Measurements from ENCODE around the gene GPBP1.
"Not testable (repeated sequence)": the region's sequence is repeated elsewhere in the genome, so short reads cannot be mapped to it uniquely, and the experiment has no call there.

GPBP1 gene, protein sequence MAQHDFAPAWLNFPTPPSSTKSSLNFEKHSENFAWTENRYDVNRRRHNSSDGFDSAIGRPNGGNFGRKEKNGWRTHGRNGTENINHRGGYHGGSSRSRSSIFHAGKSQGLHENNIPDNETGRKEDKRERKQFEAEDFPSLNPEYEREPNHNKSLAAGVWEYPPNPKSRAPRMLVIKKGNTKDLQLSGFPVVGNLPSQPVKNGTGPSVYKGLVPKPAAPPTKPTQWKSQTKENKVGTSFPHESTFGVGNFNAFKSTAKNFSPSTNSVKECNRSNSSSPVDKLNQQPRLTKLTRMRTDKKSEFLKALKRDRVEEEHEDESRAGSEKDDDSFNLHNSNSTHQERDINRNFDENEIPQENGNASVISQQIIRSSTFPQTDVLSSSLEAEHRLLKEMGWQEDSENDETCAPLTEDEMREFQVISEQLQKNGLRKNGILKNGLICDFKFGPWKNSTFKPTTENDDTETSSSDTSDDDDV

DNA sequence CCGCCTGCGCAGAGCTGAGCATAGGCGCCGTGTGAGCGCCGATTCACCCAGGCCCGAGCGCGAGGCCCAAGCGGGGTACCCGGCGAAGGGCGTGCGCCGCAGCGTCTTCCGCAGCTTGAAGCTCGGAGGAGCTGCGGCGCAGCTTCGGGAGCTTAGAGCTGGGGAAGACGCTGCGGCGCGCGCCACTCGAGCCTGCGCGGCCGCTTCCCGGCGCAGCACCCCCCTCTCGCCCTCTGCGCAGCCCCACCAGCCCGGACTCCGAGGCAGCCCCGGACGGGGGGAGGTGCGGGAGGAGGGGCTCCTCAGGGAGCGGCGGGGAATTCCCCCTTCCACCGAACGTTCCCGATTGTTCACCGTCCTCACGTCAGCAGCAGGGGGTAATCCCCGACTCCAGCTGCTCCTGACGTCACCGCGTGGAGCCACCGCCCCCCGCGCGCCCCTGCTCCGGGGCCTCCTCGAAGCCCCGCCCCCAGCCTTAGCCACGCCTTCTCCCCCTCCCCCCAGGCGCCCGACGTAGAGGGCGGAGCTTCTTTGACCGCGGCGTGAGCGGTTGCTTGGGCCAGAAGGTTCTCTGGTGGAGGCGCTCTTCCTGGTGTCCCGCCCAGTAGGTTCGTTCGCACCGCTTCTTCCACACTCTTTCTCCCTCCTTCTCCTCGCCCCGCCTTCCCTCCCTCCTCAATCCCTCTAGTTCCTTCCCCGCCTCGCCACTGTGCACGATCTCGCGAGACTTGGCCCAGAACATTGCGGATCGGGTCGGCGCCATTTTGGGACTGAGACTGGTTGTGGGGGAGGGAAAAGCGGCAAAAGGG is at the start of gene GPBP1:
GPBP1 (plus strand) TSS at position 741 of the 809 bp plus-strand sequence. CDS start 40,072 bp downstream, outside the sequence.
- DNase-seq (ENCODE audit: low spot score): peak; percentile 96

DNA sequence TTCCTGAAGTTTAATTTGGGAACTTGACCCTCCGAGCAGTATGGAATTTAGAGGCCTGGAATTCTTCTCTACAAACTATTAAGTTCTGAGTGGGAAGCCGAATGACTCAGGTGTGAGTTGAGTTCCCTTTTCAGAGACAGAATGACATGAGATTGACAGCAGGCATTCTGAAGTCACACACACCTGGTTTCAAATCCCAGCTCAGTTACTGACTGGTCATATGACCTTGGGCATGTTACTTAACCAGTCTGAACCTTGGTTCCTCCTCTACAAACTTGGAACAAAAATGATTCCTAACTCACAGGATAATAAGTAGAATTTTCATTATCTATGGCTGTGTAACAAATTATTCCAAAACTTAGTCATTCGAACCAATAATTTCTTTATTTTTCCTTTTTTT is 45.5 kb upstream of the GPBP1 start:
- no peak for DNase-seq (ENCODE audit: low spot score)

DNA sequence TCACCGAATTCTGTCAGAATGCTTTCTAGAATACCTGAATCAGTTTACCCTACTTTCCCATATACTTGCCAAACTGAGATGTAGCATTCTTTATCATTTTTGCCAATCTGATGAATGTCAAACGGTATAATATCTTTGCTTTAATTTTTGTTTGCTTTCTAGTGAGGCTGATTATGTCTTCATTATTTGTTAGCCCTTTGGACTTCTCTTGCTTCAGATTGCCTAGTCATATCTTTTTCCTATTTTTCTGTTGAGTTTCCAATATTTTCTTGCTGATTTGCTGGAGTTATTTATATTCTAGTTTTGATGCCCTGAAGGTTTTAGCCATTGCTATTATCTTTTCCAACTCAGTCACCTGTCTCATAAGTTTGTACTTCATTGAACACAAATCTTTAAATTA is 40.3 kb upstream of the GPBP1 start:
- no peak for DNase-seq (ENCODE audit: low spot score)

DNA sequence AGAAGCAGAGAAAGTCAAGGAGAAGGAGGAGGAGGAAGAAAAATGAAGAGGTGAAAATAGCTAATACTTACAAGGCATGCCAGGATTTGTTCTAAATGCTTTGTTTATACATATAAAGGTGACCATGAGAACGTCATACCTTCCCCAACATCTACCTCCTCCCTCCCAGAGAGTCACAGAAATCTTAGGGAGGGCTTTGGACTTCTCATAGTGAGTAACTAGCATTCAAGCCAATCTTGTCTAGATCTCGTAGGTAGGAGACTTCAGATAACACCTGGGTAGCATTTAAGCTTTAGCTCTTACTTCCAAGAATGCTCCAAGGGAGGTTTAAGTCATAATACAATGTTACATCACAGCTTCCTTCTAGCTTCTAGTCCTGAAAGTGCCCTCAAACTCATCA is 36.5 kb upstream of the GPBP1 start:
- DNase-seq (ENCODE audit: low spot score): no peak

DNA sequence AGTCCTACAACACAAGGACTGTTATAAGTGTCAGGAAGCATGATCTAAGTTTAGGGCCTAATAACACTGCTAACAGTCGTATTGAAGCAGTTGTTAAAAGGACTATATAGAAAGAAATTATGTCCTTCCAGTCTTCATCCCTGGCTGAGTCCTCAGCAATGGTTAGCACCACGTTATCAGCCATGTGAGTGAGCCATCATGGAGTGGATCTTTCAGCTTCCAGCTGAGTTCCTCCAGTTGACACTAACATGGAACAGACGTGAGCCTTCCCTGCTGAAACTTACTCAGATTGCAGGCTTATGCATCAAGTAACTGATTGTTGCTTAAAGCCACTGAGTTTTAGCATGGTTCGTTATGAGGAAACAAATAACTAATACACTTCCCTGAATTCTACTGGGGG is 21.5 kb upstream of the GPBP1 start:
- DNase-seq (ENCODE audit: low spot score): no peak

DNA sequence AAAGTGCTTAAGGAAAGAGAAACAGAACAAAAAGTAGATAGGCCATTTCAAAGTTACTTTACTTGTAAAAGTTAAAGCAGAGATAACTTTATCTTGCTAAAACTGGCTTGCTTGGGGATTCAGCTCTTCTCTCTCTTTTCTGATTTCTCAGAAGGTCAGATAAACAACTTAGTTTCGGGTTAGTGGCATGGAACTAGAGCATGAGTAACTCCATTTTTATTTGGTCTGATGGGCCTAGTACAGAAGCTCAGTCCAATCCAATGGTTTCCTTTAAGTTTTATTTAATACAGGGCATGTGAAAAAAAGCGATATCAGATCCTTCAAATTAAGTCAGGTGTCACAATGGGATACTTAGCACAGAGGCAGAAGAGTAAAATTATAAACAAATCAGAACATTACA is 18.8 kb upstream of the GPBP1 start:
- DNase-seq (ENCODE audit: low spot score): no peak

DNA sequence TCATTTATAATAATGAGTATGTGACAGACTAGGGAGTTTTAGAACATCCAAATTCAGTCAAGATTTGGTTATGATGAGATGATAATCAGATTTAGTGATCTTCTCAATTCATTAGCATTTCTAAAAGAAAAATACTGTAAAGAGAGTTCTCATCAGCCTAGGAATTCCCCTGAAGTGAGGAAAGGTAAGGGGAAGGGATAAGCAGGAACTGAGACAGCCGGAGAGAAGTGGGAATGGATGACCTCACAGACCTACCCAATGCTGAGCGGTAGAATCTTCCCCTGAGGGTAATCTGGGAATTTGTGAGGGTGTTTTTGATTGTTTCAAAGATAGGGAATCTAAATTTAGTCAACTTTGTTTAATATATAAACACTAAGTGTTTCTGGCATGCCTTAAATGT is 16.7 kb upstream of the GPBP1 start:
- no peak for DNase-seq (ENCODE audit: low spot score)

DNA sequence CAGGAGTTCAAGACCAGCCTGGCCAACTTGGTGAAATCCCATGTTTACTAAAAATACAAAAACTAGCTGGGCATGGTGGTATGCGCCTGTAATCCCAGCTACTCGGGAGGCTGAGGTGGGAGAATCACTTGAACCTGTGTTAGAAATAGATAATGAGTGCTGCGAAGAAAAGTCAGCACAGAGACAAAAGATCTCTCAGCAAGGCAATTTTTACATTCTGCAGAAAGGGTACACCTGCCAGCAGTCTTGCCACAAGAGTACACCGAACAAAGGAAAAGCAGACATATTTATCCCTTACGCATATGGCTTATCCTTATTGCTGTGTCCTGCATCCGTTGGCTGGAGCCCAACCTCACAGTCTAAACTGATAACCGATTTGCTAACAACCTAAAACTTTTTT is 16.2 kb upstream of the GPBP1 start:
- no peak for DNase-seq (ENCODE audit: low spot score)

DNA sequence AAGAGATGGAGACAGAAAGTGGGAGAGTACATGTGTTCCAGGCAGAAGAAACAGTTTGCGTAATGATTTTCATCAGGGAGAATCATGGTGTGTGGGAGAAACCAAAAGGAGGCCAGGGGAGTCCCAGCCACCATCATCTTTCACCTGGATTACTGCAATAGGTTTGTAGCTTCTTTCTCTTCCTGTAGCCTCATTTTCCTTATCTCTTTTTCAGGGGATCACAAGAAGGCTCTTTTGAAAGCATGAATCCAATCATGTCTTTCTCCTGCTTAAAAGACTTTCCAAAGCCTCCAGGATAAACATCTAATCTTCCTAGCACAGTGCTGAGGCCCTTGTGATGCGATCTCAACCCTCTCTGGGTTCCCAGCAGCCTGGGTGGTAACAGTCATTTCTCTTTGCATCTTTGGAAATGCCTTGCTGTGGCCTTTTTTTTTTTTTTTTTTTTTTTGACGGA is 10.3 kb upstream of the GPBP1 start:
- DNase-seq (ENCODE audit: low spot score): no peak

DNA sequence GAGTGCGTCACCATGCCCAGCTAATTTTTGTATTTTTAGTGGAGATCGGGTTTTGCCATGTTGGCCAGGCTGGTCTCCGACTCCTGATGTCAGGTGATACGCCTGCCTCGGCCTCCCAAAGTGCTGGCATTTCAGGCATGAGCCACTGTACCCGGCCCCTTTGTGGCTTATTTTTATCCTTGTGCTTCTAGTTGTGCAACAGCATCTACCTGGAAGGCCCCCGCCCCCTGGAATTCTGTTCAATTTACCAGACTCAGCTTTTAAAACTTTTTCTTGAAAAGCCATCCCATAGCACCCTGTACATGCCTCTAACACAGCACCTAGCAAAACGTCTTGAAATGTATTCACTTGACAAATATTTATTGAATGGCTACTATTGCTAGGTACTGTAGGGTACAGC is 9.7 kb upstream of the GPBP1 start:
- DNase-seq (ENCODE audit: low spot score): no peak

DNA sequence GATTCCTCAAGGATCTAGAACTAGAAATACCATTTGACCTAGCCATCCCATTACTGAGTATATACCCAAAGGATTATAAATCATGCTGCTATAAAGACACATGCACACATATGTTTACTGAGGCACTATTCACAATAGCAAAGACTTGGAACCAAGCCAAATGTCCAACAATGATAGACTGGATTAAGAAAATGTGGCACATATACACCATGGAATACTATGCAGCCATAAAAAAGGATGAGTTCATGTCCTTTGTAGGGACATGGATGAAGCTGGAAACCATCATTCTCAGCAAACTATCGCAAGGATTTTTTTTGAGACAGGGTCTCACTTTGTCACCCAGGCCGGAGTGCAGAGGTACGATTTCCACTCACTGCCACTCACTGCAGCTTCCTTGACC is 8.7 kb upstream of the GPBP1 start:
- not testable (repeated sequence) for DNase-seq (ENCODE audit: low spot score)

DNA sequence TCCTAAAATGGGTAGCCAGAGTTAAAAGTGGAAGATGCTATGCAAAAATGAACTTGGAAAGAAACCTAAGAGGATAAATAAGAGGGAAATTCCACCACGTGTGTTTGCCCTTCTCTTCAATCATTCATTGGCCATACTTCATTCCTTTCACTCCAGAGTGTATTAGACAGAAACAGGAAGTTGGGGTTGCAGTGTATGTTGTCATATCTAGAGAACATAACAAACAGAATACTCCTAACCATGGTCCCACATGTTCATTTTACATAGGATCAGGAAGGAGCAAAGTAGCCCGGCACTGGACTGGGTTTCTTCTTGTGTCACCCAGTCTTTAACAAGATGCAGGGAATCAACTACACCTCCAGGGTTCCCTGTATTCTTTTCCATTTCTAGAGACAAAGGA is 7.6 kb upstream of the GPBP1 start:
- DNase-seq (ENCODE audit: low spot score): no peak

DNA sequence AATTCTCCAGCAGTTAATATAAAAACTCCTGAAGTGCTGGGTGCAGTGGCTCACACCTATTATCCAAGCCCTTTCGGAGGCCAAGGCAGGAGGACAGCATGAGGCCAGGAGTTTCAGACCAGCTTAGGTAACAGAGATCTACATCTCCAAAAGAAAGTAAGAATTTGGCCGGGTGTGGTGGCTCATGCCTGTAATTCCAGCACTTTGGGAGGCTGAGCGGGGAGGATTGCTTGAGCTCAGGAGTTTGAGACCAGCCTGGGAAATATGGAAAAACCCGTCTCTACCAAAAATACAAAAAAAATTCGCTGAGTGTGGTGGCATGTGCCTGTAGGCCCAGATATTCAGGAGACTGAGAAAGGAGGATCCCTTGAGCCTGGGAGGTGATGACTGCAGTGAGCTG is 6.7 kb upstream of the GPBP1 start:
- no peak for DNase-seq (ENCODE audit: low spot score)

DNA sequence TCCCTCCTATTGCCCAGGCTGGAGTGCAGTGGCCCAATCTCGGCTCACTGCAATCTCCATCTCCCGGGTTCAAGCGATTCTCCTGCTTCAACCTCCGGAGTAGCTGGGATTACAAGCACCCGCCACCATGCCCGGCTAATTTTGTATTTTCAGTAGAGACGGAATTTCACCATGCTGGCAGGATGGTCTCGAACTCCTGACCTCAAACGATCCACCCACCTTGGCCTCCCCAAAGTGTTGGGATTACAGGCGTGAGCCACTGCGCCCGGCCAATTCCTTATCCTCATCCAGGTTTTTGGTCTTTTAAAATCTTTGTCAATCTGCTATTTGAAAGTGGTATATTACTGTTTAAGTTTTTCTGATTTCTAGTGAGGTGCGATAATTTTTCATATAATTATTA is 3.7 kb upstream of the GPBP1 start:
- DNase-seq (ENCODE audit: low spot score): not testable (repeated sequence)

DNA sequence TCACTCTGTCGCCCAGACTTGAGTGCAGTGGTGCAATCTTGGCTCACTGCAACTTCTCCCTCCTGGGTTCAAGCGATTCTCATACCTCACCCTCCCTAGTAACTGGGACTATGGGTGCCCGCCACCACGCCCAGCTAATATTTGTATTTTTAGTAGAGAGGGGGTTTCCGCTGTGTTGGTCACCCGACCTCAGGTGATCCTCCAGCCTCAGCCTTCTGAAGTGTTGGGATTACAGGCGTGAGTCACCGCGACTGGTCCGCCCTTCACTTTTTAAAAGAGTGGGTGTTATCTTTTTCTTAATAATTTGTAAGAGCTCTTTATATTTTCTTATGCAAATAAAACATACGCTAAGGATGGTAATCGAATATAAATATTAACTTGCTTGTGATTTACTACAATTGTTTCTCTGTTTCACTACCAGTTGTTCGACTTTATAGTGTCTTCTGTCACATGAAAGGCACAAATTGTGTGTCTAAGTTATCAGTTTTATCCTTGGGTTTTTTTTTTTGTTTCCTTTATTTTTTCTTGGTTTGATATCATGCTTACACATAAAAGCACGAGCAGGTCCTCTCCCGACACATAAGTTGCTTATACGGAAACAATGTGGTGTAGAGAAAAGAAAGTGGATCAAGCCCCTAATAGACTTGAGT is 1.9 kb upstream of the GPBP1 start:
- DNase-seq (ENCODE audit: low spot score): no peak

DNA sequence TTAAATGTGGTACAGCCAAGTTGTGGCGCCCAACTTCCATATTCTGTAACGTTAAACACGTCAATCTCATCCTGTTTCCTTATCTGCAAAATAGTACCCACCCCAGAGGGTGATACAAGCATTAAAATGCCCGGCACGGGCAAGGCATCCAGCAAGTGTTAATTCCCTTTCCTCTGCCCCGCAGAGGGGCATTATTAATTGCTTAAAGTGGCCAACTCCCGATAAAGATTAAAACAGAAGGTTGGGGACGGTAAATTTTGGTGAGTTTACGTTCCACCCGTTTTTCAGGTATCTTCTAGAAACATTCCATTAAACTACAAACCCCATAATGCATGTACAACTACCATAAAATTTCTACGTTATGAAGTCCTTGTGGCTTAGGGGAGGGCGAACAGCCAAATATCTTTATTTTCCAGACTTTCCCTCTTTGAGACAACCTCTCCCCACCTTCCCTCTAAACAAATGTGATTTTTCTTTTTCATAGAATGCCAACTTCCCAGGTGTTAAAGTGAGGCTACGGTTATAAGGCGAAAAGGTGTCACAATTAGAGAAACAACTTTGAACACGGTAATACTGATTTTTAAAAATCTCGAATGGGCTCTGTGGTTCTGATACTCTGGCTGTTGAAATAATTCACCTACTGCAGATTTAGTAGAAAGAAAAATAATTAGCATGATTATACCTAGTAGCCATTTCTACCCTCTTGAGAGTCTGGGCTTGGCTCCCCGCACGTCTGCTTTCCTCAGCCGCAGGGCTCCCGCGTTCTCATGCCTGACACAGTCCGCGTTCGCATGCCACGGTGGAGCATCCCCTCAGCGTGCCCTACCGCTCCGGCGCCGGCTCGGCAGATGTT is 1.2 kb upstream of the GPBP1 start:
- no peak for DNase-seq (ENCODE audit: low spot score)

DNA sequence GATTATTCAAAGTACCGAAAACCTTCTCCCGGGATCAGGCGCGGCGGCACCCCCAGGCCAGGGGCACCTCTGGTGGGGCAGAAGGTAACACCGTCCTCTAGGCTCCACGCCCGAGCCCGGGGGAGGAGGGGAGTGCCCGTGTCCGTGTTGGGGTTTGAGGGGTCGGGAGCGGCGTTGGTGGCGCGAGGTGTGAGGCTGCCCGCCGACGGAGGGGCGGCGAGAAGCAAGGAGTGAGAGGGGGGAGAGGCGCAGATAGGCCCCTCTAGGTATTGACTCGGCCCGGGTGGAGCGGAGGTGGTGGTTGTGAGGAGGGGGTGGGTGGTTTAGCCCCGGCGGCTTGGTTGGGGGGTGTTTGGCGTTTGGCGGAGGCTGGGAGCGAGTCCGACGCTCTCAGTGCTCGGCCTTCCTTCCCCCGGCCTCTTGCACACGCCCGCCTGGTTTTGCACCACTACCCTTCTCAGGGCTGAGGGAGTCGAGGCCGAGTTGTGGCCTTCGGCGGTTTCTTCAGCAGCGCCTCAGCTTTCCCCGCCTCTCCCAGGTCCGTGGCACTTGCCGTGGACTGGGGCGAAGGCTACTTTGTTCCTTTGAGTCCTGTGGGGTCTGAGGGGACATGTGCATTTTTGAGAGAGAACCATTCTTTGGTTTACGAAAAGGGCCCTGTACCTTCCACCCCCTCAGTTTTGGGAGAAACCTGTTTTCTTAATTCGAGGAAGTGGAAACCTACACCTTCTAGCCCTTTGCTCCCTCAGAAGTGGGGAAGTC is 450 bp downstream of the GPBP1 start:
- no peak for DNase-seq (ENCODE audit: low spot score)

DNA sequence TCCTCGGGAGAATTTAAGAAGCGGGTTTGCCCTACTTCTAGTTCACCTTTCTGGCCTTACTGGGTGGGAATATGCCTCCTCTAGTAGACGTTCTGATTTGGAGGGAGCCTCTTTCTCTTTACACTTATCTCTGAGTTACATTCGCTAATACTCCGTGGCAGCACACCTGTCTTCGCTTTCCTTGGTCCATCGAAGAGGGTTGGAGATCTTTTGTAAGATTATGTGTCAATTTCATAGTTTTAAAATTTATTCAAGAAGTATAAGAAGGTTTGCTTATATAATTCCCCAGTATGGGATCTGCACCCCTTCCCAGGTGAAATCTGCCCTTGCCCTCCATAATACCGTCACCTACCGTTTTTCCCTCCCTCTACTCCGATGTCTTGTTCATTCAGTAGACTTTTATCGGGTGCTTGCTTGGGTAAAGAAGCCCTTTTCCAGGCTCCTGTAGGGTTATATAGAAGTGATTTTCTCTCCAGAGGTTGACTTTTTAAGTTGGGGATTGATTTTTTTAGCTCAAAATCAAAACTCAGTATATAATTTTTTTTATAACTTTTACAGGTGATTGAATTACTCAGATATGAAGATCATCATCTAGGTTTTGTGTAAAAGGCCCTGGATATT is 1.1 kb downstream of the GPBP1 start:
- DNase-seq (ENCODE audit: low spot score): no peak

DNA sequence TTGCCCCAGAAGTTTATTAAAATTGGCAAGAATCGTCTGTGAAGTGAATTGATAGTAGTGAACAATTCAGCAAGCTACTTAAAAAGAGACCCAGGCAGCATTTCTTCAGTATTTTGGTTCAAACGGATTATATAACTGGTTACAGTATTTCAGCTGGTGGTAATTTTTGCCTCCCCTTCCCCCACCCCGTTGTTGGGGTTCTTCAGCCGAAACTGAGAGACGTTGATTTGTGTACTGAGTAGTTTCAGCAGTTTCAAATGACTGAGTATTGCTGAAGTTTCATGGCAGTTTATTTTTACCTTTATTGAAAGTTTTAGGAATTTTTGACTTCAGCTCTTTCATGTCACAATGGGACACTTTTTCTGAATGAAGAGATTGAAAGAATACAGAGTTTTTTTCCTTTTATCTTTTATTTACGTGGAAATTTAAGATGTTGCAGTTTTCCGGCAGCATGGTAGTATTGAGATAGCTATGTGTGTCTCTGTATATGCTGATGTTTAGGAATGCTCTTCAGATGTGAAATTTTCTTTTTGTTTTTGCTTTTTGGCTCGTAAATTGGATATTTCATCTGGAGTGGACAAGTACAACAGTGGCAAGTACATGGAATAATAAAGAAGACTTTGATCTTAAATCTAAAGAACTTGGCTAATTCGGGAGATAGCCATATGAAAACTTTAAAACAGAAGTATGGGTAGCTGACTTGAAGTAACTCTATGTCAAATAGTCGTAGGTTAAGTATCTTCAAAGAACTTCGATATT is 1.9 kb downstream of the GPBP1 start:
- DNase-seq (ENCODE audit: low spot score): no peak

DNA sequence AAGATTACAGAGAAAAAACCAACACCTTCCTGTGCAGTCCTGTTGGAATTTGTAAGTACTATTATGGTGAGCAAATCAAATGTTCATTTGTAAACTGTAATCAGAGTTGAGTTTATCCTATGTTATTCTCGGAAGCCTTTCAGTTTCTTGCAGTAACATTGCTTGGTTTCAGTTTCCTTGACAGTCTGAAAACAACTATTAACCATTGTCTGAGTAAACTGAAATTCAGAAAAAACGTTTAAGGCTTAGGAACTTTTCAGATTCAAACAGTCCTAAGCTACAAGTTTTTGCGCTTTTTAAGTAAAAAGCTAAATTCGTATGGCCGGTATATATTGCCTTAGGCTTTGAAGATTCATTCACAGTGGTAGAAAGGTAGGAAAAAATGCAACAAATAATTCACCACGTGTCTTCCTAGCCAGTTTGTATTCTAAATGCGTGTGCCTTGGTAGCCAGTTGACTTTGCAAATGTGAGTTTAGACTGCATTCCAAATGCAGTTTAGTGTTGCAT is 2.5 kb downstream of the GPBP1 start:
- DNase-seq (ENCODE audit: low spot score): peak; percentile 45

Measured in hepatic stellate cell (primary cell).